ENCODE results near the gene SCG5. TPM values are rescaled to one million over a fixed set of nuclear protein-coding genes. Genes with fewer than 3 reads are reported as not detected.

The SCG5 gene, protein sequence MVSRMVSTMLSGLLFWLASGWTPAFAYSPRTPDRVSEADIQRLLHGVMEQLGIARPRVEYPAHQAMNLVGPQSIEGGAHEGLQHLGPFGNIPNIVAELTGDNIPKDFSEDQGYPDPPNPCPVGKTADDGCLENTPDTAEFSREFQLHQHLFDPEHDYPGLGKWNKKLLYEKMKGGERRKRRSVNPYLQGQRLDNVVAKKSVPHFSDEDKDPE
- 2.3 to 4.4 TPM (median 2.7 TPM) in 5 replicates for total RNA-seq (2022; extraction: Qiagen RNA extraction; ENCODE audit: low read depth)

DNA sequence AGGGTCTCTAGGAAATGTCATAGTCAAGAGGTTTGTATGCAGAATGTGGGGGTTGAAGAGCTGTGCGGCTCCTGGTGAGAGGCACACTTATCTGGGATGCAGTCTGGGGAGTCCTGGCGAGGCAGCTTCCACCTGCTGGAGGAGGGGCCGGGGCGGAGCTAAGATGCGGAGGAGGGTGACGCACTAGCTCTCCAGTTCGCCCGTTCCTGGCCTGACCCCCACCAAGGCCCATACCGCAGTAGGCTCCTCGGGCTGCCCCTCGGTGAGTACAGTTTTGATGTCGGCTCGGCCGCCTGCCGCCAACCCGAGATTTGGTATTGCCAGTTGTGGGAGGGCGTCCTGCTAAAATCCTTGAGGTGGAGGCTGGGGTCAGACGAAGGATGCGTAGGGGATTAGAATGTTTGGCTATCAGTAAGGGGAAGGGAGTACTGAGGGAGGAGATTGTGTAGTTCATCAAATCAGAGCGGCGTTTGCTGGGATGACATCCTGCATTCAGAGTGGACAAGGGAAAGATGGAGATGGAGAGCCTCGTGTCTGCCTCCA is at the start of gene SCG5:
SCG5 (plus strand) TSS at position 194 of the 543 bp plus-strand sequence. CDS start 1,883 bp downstream, outside the sequence.

DNA sequence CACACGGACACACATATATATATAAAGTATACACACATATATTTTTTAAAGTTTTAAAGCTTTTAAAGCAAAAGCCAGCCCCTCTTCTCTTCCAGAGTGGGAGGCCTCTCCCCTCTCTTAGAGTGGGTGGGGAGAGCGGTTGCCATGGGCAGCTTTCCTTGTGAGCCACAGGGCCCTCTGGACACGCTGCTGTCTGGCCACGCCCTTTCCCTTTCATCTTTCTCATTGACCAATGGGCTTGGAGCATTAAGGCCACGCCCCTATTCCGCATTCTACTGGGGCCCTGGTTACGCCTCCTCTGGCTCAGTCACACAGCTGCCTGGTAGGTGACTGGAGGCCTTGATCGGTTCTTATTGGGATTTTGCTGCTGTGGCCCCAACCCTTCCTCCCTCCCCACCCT is 48.4 kb upstream of the SCG5 start, which contains the start of gene GOLGA8N:
GOLGA8N (plus strand) TSS at position 306 of the 400 bp plus-strand sequence.

DNA sequence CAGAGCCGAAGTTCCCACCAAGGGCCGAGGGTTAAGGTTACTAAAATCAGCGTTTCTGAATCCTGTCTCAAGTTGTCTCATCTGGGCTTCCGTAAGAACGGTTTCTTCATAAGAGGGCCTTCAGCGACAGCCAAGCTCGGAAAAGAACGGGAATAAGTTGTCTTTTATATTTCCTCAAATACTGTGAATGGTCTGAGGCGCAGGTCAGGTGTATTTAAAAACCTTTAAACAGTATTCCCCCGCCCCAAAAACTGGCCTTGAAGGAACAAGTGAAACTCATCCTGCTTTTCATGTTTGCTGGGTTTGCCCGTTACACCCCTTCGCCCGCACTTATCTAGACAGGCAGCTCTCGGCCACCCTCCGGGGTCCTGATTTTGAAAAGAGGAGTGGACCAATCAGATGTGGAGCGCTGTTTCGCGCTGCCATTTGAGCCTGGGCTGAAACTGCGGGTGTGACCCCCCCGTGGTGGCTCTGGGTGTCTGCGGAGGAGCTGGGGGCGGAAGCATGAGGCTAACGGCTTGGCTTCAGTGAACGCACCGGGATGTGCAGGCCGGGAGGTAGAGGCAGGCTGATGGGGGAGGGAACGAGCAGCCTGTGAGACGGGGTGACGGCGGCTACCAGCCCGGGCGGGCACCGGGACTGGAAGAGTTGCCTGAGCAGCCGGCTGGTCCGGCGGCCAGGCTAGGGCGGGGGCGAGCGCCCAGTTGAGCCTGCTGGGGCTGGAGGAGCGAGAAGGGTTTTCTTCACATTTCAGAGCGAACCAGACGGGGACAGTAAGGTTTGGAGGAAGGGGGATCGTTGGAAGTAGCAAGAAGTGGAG is 26.2 kb upstream of the SCG5 start, which contains the start of gene ARHGAP11A:
ARHGAP11A (plus strand) TSS at position 454 of the 820 bp plus-strand sequence. CDS start 708 bp downstream, outside the sequence.

DNA sequence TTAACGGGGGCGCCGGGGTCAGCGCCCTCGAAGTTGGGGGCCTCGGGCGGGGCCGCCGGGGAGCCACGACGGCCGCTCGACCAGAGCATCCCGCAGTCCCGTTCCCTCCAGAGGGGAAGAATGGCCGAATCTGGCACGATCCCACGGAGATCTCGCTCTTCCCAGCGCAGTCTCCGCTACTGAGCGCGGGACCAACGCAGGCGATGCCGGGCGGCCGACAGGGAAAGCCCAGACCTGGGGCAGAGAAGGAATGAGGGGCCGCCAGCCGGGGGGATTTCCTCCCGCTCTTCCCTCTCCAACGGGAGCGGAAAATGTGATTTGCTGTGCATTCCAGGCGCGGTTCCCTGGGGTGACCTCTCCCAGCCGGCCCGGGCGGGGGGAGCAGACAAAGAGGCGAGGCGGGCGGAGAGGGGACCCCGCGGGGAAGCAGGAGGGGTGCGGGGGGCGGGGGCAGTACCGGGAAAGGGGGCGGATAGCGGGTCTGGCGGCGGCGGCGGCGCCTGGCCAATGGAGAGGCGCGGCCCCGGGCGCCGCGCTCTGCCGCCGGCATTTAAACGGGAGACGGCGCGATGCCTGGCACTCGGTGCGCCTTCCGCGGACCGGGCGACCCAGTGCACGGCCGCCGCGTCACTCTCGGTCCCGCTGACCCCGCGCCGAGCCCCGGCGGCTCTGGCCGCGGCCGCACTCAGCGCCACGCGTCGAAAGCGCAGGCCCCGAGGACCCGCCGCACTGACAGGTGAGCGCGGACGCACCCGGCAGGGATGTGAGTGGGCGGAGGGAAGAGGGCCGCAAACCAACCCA is 76.1 kb downstream of the SCG5 start, which contains the start of gene GREM1:
GREM1 (plus strand) TSS at position 579 of the 801 bp plus-strand sequence. CDS start 12,687 bp downstream, outside the sequence.

Other genes with a start within 250 kb of the SCG5 start
- gene GOLGA8K, start 238.4 kb upstream of the SCG5 start, total RNA-seq (2022; extraction: Qiagen RNA extraction; ENCODE audit: low read depth): 0.34 to 1.1 TPM (median 0.85 TPM) in 5 replicates
- gene GOLGA8O, start 186.1 kb upstream of the SCG5 start, total RNA-seq (2022; extraction: Qiagen RNA extraction; ENCODE audit: low read depth): 0.21 to 0.61 TPM (median 0.32 TPM) in 5 replicates
- 0.71 to 1.5 TPM (median 1.3 TPM) in 5 replicates for gene GOLGA8N, start 48.3 kb upstream of the SCG5 start, total RNA-seq (2022; extraction: Qiagen RNA extraction; ENCODE audit: low read depth)
- 51.8 to 104 TPM (median 89.0 TPM) in 5 replicates for gene ARHGAP11A, start 26.2 kb upstream of the SCG5 start, total RNA-seq (2022; extraction: Qiagen RNA extraction; ENCODE audit: low read depth)
- 5.8 to 14.1 TPM (median 7.6 TPM) in 5 replicates for gene GREM1, start 76.3 kb downstream of the SCG5 start, total RNA-seq (2022; extraction: Qiagen RNA extraction; ENCODE audit: low read depth)

All from A549 treated with ZK216348 at 1 μM for 4 hours (cell line).